HG03108 (cell line): Measurements from ENCODE around the gene UGT1A7.
"Not testable (repeated sequence)": the region's sequence is repeated elsewhere in the genome, so short reads cannot be mapped to it uniquely, and the experiment has no call there.

Experiments
- ATAC-seq: cut with Tn5 transposase; IDR thresholded peaks from one replicate; pipeline ENCODE4 v1.9.1; 2021; ENCODE audit warnings: moderate library complexity; ENCODE audit not compliant: unreplicated experiment

The UGT1A7 gene

DNA sequence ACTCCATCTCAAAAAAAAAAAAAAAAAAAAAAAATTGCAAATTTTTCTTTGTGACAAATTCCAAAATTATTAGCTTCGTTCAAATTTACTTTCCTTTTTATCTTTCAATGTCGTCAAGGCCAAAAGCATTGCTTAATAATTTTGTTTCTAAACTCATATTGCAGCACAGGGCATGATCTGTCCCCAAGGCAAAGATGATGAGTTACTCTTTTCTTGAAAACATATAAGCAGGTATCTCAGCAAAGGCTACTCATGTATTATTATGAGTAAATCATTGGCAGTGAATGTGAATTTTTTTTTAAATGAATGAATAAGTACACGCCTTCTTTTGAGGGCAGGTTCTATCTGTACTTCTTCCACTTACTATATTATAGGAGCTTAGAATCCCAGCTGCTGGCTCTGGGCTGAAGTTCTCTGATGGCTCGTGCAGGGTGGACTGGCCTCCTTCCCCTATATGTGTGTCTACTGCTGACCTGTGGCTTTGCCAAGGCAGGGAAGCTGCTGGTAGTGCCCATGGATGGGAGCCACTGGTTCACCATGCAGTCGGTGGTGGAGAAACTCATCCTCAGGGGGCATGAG is at the start of gene UGT1A7:
TSS of gene UGT1A7 (plus strand) at position 381 of the 579 bp plus-strand sequence. CDS start at position 418, 37 bp downstream.
- ATAC-seq, result no peak

DNA sequence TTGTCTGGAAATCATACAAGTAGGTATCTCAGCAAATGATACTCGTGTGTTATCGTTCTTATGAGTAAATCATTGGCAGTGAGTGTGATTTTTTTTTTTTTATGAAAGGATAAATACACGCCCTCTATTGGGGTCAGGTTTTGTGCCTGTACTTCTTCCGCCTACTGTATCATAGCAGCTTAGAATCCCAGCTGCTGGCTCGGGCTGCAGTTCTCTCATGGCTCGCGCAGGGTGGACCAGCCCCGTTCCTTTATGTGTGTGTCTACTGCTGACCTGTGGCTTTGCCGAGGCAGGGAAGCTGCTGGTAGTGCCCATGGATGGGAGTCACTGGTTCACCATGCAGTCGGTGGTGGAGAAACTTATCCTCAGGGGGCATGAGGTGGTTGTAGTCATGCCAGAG is 45.4 kb upstream of the UGT1A7 start, which contains the start of gene UGT1A10:
TSS of gene UGT1A10 (plus strand) at position 143 of the 400 bp plus-strand sequence. CDS start at position 218, 75 bp downstream.
- not testable (repeated sequence) for ATAC-seq

DNA sequence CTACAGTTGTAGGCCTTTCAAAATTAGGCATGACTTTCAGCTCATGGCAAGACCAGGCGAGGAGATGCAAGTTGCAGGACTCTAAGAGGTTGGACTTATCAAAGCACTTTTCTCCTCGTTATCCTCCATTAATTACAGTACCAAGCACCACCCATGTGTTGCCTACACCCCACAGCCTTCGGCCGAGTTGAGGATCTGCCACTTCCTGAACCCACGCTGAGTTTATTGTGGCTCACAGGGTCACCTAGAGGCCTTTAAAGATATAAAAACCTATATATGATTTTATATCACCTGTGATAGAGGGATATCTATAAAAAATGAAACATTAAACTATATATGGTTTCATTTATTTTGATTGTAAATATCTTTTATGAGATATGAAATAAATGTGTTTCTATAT is 42.9 kb upstream of the UGT1A7 start:
- no peak for ATAC-seq

DNA sequence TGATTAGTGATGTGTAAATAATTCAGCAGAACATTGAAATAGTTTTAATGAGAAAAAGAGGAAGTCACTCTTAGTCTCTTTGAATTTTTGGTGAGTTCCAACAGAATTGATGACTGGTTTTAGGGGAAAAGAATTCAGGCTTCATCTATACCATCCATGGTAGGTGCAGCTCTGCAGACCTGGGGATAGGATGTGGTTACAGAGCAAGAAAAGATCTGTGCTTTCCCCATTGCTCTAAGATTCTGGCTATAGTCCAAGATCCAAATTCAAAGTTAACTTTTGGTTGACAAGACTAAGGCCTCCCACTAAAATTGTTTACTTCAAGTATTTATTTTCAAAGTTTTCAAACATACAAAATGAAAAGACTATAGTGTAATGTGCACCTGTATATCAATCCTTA is 41.8 kb upstream of the UGT1A7 start:
- no peak for ATAC-seq

DNA sequence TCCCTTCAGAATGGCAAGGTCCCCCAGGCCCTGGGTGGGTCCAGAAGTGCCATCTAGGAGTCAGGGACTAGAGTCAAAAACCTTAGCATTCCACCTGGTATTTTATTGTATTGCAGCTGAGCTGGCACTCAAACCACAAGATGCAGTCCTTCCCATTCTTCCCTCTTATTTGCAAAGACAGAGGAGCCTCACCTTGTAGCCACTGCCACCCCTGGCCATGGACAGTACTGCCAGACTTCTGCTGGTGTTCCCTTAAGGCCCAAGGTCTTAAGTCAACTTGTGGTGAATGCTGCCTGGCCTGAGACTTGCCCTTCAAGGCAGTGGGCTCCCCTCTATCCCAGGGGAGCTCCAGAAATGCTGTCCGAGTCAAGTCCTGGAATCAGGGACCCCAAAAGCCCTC is 38.6 kb upstream of the UGT1A7 start:
- no peak for ATAC-seq

DNA sequence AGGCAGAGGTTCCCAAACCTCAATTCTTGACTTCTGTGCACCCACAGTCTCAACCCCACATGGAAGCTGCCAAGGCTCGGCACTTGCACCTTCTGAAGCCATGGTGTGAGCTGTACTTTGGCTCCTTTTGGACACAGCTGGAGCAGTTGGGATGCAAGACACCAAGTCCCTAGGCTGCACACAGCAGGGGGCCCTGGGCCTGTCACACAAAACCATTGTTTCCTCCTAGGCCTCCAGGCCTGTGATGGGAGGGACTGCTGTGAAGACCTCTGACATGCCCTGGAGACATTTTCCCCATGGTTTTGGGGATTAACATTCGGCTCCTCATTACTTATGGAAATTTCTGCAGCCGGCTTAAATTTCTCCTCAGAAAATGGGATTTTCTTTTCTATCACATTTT is 35.7 kb upstream of the UGT1A7 start:
- not testable (repeated sequence) for ATAC-seq

DNA sequence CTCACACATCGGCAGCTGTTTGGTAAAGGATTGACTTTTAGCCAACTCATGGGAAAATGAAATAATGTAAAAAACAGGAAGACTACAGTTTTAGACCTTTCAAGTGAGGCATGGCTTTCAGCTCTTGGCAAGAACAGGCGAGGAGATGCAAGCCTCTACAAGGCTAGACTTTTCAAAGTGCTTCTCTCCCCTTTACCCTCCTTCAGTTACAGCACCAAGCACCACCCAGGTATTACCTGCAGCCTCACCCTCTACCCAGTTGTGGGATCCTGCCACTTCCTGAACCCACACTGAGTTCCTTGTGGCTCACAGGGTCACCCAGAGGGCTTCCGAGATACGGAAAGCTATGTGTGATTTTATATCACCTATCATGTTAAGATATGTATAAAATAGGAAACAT is 30.7 kb upstream of the UGT1A7 start:
- no peak for ATAC-seq

DNA sequence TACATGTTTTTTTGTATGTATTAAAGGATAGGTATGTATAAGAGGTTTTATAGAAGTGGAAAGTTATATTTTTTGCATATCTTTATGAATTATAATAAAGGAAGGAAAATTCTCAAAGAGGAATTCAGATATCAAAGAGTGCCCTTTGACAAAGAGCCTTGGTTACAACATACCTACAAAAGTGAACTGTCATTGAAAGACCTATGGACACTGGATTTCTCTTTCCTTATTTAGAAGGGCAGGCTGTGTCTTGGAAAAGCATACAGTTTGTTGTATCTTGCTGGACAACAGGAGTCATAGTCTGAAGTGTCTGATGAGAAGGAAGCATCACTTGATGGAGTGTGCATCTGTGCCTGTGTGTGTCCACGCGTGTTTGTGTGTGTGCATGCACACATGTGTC is 30.3 kb upstream of the UGT1A7 start:
- no peak for ATAC-seq

DNA sequence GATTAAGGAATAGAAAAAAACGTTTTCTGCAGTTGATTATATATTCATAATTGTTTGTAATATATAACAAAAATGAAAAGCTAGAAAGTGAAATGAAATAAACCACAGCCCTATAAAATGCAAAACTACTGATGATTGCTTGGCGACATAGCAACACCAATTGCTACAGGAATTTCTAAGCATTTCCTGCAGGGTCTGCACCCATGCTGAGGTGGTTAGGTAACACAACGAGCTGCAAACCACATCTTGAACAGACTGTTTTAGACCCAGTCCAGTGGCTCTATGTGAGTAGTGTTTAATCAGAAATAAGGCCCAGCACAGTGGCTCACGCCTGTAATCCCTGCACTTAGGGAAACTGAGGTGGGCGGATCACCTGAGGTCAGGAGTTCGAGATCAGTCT is 27.2 kb upstream of the UGT1A7 start:
- no peak for ATAC-seq

DNA sequence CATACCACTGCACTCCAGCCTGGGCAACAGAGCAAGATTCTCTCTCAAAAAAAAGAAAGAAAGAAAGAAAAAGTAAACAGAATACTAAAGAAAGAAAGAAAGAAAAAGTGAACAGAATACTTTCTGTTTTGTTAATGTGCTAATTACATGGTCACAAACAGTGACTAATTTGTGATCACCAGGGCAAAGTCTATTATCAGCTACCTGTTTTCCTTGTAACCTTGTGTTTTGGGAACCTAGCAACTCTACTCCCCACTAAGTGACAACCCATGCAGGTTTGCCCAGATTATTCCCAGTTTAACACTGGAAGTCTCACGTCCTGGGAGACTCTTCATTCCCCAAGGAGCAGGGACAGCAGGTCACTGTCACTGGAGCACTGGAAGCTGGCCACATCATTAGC is 26.7 kb upstream of the UGT1A7 start:
- no peak for ATAC-seq

DNA sequence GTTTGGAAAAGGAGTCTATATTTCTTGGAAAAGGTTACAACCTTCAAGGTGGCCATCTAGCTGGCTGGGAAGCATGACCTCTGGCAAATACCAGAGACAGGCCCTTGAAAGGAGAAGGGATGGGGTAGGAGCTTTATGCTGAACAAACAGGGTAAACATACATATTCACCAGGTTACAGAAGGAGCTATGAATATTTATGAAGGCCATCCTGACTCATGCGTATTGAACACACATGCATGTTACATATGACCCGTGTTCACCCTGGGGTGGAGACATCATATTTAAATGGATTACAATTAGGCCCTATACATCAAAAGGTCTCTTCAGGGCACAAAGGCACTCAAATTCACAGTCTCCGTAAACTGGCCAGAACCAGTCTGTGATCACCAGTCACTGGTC is 25.8 kb upstream of the UGT1A7 start:
- not testable (repeated sequence) for ATAC-seq

DNA sequence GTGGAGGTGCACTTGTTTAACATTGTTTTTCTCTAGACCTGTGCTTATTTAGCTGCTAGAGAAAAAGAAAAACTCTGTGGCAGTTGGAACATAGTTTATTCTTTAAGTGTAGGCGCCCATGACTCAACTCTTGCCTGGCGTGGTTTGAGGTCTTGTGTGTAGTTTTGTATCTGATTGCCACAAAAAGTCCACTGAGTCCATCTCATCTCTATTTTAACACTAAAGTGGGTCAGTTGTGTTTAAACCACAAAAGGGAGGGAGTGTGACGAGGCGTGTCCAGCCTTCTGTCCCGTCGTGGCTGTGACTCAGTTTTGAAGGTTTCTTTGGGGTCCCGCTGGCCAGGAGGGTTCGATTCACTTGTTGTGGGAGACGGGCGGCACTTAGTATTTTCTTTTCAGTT is 25.3 kb upstream of the UGT1A7 start:
- no peak for ATAC-seq

DNA sequence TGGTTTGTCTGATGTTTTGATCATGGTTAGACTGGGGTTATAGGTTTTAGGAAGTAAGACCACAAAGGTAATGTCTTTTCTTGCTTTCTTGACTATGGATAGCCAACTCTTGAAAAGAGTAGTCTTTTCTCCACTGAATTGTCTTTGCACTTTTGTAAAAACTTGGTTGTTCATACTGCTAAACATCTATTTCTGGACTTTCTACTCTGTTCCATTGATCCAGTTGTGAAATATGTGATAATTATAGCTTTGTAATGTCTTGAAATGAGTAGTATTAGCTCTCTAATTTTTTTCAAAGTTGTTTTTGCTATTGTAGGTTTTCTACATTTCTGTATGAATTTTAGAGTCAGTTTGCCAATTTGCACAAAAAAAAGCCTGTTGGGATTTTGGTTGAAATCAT is 23.1 kb upstream of the UGT1A7 start:
- ATAC-seq, result no peak

DNA sequence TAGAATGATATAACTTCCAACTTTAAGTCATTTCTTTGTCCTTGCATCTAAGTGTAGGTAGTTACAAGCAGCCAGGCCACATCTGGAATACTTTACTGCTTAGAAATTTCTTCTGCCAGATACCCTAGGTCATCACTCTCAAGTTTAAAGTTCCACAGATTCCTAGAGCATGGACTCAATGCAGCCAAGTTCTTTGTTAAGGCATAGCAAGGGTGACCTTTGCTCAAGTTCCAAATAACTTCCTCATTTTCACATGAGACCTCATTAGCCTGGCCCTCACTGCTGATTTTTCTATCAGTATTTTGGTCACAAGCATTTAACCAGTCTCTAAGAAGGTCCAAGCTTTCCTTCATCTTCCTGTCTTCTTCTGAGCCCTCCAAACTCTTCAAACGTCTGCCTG is 17.8 kb upstream of the UGT1A7 start:
- no peak for ATAC-seq

DNA sequence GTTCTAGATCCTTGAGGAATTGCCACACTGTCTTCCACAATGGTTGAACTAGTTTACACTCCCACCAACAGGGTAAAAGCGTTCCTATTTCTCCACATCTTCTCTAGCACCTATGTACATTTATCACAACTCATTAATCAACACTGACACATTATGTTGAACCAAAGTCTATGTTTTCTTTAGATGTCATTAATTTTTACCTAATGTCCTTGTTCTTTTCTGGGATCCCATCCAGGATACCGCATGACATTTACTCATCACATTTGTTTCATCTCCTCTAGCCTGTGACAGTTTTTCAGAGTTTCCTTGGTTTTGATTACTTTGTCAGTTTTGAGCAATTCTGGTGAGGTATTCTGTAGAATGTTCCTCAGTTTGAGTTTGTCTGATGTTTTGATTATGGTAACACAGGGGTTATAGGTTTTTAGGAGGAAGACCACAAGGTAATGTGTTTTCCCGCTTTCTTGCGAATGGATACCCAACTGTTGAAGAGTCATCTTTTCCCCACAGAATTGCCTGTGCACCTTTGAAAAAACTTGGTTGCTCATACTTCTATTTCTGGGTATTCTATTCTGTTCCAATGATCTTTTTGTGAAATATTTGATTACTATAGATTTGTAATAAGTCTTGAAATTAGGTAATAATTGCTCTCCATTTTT is 13.0 kb upstream of the UGT1A7 start:
- ATAC-seq, result no peak

DNA sequence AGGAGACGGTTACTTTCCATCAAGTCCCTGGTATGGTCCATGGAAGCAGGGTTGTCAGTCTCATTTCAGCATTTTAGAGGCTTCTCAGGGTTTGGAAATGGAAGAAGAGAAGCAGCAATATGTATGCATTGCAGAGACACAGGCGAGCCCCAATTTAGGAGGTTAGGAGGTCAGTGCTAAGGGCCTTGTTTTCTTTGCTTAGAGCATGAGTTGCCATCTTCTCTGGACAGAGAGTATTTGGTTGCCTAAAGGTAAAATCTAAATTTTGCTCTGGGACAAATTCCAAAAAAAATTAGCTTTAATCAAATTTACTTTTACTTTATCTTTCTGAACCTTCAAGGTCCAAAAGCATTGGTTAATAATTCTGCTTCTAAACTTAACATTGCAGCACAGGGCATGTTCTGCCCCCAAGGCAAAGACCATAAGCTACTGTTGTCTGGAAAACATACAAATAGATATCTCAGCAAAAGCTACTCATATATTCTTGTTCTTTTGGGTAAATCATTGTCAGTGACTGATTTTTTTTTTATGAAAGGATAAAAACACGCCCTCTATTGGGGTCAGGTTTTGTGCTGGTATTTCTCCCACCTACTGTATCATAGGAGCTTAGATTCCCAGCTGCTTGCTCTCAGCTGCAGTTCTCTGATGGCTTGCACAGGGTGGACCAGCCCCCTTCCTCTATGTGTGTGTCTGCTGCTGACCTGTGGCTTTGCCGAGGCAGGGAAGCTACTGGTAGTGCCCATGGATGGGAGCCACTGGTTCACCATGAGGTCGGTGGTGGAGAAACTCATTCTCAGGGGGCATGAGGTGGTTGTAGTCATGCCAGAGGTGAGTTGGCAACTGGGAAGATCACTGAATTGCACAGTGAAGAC is 10.2 kb upstream of the UGT1A7 start, which contains the start of gene UGT1A9:
TSS of gene UGT1A9 (plus strand) at position 609 of the 872 bp plus-strand sequence. CDS start at position 646, 37 bp downstream.
- ATAC-seq, result no peak

DNA sequence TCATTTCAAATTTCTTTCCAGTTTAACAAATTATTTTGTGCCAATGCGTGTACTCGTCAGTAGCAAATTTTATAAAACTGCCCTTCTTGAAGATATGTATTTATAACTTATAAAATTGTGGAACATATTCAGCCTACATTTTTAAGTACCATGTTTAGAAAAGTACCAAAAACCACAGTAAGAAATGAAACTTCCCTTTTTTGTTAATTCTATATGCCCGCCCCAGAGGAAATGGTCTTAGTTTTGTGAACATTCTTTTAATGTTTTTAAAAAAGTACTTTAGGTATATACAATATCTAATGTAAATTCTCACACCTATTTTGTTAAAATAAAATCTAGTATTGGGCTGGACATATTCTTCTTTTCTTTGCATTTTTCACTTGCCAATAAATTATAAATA is 8.8 kb upstream of the UGT1A7 start:
- ATAC-seq, result no peak

DNA sequence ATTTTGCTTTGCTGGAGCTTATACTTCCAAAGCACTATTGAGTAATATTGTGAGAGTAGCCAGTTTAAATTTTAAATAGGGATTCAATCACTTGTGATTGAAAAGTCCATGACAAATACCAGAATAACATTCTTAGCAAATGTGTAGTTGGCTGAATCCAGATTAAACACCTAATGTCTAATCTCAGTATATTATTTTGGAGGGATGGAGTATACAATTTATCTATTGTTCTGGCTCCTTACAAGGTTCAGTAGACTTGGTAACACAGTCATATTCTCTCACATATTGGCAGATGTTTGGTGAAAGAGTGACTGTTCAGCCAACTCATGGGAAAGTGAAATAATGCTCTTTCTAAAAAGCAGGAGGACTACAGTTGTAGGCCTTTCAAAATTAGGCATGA is 7.8 kb upstream of the UGT1A7 start:
- no peak for ATAC-seq

DNA sequence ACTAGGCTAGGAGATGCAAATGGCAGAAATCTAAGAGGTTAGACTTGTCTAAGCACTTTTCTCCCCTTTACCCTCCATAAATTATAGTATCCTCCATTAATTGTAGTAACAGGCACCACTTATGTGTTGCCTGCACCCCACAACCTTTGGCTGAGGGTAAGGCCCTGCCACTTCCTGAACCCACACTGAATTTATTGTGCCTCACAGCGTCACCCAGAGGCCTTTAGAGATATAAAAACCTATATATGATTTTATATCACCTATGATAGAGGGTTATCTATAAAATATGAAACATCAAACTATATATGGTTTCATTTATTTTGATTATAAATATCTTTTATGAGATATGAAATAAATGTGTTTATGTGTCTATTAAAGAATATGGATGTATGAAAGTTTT is 7.4 kb upstream of the UGT1A7 start:
- no peak for ATAC-seq

DNA sequence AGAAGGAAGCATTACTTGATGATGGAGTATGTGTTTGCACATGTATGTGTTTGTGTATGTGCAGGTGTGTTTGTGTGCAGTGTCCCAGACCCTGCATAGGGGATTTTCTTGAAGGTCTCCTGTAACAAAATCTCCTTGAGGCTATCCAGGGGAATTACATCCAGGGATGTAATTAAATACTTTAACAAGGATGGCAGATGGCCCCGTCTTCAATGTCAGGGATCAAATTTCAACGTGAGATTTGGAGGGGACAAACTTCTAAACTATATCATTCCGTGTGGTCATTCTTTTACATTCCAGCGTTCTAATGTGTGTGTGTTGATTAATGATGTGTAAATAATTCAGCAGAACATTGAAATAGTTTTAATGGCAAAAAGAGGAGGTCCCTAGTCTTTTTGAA is 6.7 kb upstream of the UGT1A7 start:
- ATAC-seq, result no peak

DNA sequence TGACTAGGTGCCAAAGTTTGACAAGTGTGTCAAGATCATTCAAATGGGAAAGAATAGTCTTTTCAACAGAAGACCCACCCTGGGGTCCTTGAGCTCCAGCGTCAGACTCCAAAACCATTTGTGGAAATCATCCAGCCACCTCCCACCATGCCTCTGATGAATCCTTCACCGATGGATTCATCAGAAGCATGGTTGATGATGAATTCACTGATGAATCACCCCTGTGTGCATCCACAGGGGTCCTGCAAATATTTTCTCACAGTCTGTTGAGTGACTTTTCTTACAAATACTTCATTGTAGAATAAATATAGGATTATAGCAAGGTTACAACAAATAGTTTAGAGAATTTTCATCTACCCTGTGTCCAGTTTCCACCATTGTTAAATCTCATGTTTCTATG is 5.7 kb upstream of the UGT1A7 start:
- no peak for ATAC-seq

DNA sequence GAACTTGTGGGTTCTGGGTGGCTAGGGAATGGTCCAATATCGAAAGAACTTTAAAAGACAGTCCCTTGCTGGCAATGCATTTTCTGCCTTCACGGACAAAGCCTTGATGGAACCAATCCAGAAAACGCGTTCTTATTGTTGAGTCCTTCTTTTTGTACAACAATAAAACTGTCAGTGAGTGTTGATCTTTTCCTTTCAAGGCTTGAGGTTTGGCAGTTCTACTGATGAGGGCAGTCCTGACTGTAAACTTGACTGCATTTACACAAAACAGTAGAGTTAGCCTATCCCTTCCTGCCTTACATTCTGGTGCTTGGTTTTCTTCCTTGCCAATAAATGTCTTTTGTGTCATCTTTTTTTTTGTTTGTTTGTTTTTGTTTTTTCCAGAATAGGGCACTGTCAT is 2.5 kb upstream of the UGT1A7 start:
- ATAC-seq, result no peak
